GM21723 (cell line): ENCODE data around the gene P2RX1.
"Not testable (repeated sequence)": the region's sequence is repeated elsewhere in the genome, so short reads cannot be mapped to it uniquely, and the experiment has no call there.

Experiments used
- ATAC-seq: cut with Tn5 transposase; IDR thresholded peaks from one replicate; pipeline ENCODE4 v1.9.1; 2021; ENCODE audit warnings: mild to moderate bottlenecking, moderate library complexity; ENCODE audit not compliant: unreplicated experiment

P2RX1 gene

DNA sequence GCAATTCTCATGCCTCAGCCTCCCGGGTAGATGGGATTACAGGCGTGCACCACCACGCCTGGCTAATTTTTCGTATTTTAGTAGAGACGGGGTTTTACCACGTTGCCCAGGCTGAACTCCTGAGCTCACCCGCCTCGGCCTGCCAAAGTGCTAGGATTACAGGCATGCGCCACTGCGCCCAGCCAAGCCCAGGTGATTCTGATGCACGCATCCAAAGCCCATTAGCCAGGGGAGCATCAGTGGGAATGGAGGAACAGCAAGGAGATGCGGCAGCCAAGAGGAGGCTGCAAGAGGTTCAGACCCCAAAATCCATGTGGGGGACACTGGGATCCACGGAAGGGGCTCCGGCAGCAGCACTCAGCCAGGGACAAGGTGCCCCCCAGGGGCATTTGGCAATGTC lies 35.9 kb upstream of the P2RX1 start:
- ATAC-seq: no peak

GRCh38 chr17:3951420-3951819 lies 35.2 kb upstream of the P2RX1 start:
- ATAC-seq: no peak

- no peak for ATAC-seq
Observed at GRCh38 chr17:3951003-3951402, 34.7 kb upstream of the P2RX1 start.

DNA sequence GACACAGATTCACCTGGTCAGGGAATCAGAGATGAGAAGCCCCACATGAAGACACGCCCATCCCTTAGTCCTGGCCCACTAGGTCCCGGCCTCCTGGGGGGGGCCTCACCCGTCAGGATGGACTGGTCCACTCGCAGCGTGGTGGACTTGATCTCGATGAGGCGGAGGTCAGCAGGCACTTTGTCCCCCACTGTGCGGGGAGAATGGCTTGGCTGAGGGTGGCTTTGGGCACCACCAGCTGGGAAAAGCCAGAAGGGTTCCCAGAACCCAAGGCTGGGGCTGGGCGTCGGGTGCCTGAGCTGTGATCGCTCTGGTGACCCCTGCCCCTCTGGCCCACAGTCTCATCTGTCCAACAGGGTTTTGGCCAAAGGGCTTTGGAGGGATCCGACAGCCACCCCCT lies 34.3 kb upstream of the P2RX1 start:
- ATAC-seq: no peak

- no peak for ATAC-seq
Observed at GRCh38 chr17:3949418-3949817, 33.2 kb upstream of the P2RX1 start.

- not testable (repeated sequence) for ATAC-seq
Observed at GRCh38 chr17:3948551-3948950, 32.3 kb upstream of the P2RX1 start.

DNA sequence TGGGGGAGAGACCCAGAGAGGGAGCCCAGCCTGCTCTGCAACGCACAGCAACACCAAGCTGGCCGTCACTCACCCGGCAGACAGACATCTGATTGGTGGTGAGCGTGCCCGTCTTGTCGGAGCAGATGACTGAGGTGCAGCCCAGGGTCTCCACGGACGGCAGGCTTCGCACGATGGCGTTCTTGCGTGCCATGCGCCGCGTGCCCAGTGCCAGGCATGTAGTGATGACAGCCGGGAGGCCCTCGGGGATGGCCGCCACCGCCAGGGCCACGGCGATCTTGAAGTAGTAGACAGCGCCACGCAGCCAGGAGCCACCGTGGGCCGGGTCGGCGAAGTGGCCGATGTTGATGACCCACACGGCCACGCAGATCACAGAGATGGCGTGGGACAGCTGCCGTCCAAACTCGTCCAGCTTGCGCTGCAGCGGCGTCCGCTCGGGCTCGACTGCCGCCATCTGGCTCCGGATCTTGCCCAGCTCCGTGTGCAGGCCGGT lies 31.1 kb upstream of the P2RX1 start:
- ATAC-seq: no peak

DNA sequence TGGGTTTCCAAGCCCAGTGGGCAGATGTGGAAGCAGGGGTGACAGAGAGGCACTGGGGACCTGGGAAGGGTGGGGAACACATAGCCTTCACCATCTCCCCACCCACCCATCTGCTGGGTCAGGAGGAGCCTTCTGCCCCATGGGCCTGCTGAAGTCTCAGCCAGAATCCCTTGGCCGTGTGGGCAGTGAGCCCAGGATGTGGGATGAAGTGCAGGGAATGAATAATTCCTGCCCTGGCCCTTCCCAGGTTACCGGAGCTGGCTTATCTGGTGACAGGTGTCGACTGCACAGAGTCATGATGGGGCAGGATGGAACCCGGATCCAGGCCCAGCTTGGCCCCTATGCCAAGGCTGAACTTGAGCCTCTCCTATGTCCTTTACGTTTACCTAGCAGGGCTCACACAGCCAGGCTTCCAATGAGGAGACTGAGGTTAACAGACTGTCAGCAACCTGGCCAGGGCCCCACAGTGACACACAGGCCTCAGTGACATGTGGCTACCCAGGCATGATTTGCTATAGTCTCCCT lies 30.5 kb upstream of the P2RX1 start:
- ATAC-seq: no peak

DNA sequence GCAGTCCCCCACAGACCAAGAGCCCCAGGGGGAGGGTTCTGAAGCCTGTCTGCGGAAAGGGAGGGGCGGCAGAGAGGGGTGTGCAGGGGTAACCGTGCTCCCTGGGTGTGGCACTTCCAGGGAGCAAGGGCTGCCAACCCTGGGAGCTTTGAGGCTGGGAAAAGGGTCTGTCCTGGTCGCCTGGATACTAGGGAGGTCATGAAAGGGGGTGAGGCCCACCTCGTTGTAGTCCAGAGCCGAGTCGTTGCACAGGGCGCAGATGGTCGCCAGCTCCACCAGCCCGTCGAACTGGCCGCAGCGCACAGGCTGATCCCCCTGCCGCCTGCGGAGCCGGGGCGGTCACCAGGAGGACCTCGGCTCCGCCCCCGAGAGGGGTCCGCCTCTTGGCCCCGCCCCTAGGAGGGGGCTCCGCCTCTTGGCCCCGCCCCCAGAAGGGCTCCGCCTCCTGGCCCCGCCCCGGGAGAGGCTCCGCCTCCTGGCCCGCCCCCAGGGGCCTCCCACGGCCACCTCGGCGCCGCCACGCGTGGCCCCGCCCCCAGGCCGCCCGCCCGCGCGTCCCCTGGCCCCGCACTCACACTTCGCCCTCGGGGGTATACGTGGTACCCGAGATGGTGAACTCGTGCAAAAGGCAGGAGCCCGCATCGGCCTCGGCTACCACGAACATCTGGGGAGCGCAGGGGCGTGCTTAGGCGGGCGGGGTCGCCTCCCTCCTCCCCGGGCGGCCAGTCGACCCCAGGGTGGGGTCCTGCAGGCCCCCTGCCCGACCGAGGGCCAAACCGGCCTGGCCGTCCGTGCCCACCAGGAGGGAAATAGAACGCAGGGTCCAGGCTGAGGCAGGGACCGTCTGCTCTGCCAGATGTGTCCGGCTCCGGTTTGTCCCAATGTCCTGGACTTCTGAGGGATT lies 28.5 kb upstream of the P2RX1 start:
- no peak for ATAC-seq

- no peak for ATAC-seq
Observed at GRCh38 chr17:3943240-3943891, 27.1 kb upstream of the P2RX1 start.

DNA sequence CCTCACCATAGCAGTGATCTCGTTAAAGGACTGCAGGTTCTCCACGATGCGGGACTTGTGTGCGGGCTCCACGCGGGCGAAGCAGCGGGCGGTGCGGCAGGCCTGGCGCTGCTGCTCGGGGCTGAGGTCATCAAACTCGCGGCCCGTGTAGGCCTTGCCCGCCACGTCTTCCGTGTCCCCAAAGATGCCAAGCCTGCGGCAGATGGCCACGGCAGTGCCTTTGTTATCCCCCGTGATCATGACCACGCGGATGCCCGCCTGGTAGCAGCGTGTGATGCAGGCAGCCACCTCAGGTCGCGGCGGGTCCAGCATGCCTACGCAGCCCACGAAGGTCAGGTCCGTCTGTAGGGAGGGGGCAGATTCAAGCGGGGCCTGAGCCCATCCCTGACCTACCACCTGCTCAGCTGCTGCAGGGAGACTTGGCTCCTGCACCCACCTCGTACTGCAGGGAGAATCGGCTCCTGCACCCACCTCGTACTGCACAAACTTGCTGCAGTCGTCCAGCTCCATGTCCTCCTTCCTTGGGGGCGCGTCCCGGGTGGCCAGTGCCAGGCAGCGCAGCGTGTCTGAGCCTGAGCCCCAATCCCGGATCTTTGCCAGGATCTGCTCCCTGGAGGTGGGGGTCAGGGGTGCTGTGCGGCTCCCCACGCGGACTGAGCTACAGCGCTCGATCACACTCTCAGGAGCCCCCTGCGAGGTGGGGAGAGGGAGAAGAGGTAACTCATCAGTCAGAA lies 24.9 kb upstream of the P2RX1 start:
- no peak for ATAC-seq

DNA sequence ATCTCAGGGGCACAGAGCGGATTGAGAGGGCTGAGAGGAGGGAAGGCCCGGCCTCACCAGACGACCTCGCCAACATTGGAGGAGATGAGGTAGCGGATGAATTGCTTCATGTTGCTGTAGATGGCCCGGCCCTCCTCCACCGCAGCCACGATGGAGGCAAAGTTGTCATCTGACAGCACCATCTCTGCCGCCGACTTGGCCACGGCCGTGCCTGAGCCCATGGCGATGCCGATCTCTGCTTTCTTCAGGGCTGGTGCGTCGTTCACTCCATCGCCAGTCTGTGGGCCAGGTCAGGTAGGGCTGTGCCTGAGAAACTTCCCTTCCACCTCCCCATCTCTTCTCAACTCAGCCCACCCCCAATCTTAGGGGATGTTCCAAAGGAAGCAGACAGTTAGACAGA lies 21.1 kb upstream of the P2RX1 start:
- no peak for ATAC-seq

DNA sequence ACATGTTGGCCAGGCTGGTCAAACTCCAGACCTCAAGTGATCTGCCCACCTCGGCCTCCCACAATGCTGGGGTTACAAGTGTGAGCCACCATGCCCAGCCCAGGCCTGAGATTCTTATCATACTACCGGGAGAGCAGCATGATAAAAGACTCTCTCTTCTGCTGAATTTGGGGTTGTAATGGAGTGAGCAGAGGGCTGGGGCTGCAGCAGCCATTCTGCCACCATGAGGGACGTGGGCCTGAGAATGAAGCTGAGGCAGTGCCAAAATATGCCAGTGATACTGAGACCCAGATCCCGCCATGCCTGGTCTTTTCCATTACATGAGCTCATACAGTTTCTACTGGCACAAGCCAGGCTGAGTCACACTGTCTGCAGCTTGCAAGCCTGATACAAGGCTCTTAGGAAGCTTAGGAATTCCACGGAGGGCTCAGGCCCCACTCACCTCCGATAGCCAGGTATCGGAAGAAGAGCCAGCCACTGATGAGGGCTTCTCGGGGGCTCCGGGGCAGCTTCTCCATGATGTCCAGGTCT lies 19.6 kb upstream of the P2RX1 start:
- ATAC-seq: no peak

- ATAC-seq: no peak
Observed at GRCh38 chr17:3935140-3935542, 18.9 kb upstream of the P2RX1 start.

DNA sequence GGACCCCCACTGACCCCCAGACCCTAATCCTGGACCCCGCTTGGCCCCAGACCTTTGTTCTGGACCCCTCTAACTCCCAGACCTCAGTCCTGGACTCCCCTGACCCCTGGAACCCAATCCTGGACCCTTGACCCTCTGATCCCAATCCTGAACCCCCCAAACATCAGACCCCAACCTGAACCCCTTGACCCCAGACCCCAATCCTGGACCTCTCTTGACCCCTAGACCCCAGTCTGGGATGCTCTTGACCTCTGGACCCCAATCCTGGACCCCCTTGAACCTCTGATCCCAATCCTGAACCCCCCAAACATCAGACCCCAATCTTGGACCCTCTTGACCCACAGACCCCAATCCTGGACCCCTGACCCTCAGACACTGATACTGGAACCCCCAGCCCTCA lies 13.5 kb upstream of the P2RX1 start:
- ATAC-seq: no peak

- ATAC-seq: no peak
Observed at GRCh38 chr17:3929181-3929580, 12.9 kb upstream of the P2RX1 start.

- ATAC-seq: no peak
Observed at GRCh38 chr17:3928406-3928805, 12.1 kb upstream of the P2RX1 start.

GRCh38 chr17:3927628-3928340 lies 11.5 kb upstream of the P2RX1 start:
- ATAC-seq: no peak

DNA sequence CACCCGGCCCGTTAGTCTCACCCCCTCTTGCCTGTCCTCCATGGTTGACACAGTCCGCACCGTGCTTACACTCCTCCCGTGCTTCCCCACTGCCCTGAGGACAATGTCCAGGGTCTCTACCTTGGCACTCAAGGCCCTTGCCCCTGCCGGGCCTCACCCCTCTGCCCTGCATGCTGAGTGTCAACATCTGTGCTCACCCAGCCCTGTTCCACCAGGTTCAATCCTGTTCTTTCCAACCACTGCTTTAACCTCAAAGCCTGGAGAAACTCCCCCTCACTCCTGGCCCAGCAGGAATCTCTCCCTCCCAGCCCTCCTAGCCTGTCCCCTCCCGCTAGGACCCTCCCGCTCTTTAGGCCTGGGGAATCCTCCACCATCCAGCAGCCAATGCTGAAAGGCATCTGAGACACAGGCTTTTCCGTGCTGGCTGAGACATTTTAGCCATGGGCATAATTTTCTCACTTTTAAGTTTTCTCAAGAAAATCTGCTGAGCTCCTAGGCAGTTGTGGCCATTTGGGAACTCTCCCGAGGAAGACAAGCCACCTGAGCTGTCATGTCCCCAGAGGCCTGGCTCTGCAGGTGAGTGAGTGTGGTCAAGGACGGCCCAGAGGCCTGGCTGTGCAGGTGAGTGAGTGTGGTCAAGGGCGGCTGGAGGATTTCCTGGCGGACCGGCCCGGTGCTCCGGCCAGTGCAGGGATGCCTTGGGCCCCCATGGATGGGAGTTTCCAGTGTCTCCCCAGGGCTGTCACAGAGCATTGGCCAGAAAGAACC lies 10.8 kb upstream of the P2RX1 start:
- ATAC-seq: no peak
